Neural crest cell (in vitro differentiated cells): ENCODE data around the gene TRIM63. TPM values are rescaled to one million over a fixed set of nuclear protein-coding genes. Genes with fewer than 3 reads are reported as not detected.

ENCODE experiments used
- DNase-seq: peaks from one replicate; pipeline ENCODE4 v3.0.0; 2021; ENCODE audit warnings: low read depth, mixed read lengths, low spot score
- H3K27ac Mint-ChIP-seq: one replicate; pipeline ENCODE4 v1.8.0; 2021; ENCODE audit warnings: mild to moderate bottlenecking, mixed read lengths; ENCODE audit not compliant: unreplicated experiment
- H3K27me3 Mint-ChIP-seq: 2 replicates; pipeline ENCODE4 v1.8.0; 2021; ENCODE audit warnings: low read depth, mild to moderate bottlenecking, mixed read lengths
- H3K36me3 Mint-ChIP-seq: 2 replicates; pipeline ENCODE4 v1.8.0; 2021; ENCODE audit warnings: low read depth, mild to moderate bottlenecking, mixed read lengths
- H3K4me1 Mint-ChIP-seq: 2 replicates; pipeline ENCODE4 v1.8.0; 2021; ENCODE audit warnings: mixed read lengths
- H3K4me3 Mint-ChIP-seq: one replicate; pipeline ENCODE4 v1.8.0; 2021; ENCODE audit warnings: mild to moderate bottlenecking, mixed read lengths
- H3K9me3 Mint-ChIP-seq: 2 replicates; pipeline ENCODE4 v1.8.0; 2021; ENCODE audit warnings: mixed read lengths
- total RNA-seq: library from RNA; stranded (reverse); gene quantifications from 2 replicates; pipeline ENCODE4 v1.2.1, GENCODE V29; 2021
- TF ChIP-seq, protein P1 (sequence below): fragments of 200-600 bp; sonication (generic); conservative IDR thresholded peaks from 2 replicates; pipeline ENCODE4 v1.5.0; 2021; ENCODE audit warnings: antibody characterized with exemption, mild to moderate bottlenecking

The TRIM63 gene
- total RNA-seq, 1 donor from 2014 or later = not detected

DNA sequence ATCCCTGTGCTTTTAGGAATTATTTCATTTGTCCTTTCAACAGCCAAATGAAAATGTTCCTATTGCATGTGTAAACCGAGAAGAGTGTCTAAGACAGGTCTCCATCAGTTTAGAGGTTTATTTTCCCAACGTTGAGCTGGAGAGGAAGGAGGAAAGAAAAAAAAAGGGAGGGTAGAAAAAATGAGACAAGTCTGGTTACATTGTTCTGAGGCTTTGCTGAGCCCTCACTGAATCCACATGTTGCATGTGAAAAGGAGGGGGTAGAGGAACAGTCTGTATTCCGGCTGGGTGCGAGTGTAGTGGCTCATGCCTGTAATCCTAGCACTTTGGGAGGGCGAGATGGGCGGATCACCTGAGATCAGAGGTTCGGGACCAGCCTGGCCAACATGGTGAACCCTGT, 25.0 kb upstream of the TRIM63 start:
- no peak for DNase-seq
- TF ChIP-seq, protein P1, sequence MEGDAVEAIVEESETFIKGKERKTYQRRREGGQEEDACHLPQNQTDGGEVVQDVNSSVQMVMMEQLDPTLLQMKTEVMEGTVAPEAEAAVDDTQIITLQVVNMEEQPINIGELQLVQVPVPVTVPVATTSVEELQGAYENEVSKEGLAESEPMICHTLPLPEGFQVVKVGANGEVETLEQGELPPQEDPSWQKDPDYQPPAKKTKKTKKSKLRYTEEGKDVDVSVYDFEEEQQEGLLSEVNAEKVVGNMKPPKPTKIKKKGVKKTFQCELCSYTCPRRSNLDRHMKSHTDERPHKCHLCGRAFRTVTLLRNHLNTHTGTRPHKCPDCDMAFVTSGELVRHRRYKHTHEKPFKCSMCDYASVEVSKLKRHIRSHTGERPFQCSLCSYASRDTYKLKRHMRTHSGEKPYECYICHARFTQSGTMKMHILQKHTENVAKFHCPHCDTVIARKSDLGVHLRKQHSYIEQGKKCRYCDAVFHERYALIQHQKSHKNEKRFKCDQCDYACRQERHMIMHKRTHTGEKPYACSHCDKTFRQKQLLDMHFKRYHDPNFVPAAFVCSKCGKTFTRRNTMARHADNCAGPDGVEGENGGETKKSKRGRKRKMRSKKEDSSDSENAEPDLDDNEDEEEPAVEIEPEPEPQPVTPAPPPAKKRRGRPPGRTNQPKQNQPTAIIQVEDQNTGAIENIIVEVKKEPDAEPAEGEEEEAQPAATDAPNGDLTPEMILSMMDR = no peak
- Mint-ChIP-seq H3K36me3 (no peaks in the 10 kb centered on the region), H3K9me3 (peaks cover 3% of the 10 kb centered on the region), H3K27me3 (no peaks in the 10 kb centered on the region), H3K4me1 (peaks cover 41% of the 10 kb centered on the region), H3K27ac (no peak overlapping the region), H3K4me3 (no peak overlapping the region)

DNA sequence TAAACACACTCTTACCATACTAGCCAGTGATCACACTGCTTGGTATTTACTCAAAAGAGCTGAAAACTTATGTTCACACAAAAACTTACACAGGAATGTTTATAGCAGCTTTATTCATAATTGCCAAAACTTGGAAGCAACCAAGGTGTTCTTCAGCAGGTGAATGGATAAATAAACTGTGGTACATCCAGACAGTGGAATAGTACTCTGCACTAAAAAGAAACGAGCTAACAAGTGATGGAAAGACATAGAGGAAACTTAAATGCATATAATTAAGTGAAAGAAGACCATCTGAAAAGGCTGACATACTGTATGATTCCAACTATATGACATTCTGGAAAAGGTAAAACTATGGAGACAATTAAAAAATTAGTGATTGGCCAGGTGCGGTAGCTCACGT, 23.5 kb upstream of the TRIM63 start:
- Mint-ChIP-seq H3K36me3 (no peaks in the 10 kb centered on the region), H3K4me3 (no peak overlapping the region), H3K27me3 (no peaks in the 10 kb centered on the region), H3K27ac (no peak overlapping the region), H3K9me3 (peaks cover 3% of the 10 kb centered on the region), H3K4me1 (peaks cover 30% of the 10 kb centered on the region)
- no peak for DNase-seq
- TF ChIP-seq, protein P1 = no peak

DNA sequence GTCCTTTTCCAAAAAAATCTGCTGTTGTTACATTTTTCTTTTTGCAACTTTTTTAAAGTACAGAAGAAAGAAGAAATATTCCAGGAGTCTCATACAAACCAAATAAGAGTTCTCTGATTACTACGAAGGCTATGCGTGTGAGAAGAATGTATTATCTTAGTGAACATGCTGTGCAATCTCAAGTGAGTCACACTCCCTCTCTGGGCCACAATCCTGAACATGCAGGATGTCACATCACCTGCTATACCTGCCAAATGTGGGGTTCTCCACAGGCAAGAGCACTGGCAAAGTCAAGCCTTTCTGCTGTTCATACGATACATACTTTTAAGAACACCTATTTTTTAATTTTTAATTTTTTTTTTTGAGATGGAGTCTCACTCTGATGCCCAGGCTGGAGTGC, 21.7 kb upstream of the TRIM63 start:
- Mint-ChIP-seq H3K27me3 (peaks cover 13% of the 10 kb centered on the region), H3K36me3 (no peaks in the 10 kb centered on the region), H3K4me1 (peaks cover 16% of the 10 kb centered on the region), H3K27ac (no peak overlapping the region), H3K9me3 (peaks cover 3% of the 10 kb centered on the region), H3K4me3 (no peak overlapping the region)
- no peak for DNase-seq
- TF ChIP-seq, protein P1 = no peak

DNA sequence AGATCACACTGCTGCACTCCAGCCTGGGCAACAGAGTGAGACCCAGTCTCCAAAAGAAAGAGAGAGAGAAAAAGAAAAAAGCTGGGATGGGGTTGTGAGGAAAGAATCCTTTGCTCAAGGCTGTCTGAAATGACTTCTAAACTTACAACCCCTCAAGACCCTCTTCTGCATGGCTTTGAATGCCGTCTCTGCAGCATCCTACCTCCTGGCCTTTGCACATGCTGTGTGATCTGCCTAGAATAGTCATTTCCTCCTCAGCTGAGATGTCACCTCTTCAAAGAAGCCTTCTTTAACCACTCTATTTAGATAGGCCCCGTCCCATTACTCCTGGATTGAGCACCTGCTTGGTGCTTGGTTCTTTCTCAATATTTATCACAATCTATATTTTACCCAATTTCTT, 17.4 kb upstream of the TRIM63 start:
- DNase-seq = no peak
- H3K4me1 Mint-ChIP-seq = no peaks in the 10 kb centered on the region
- TF ChIP-seq, protein P1 = no peak
- no peaks in the 10 kb centered on the region for H3K9me3 Mint-ChIP-seq
- no peaks in the 10 kb centered on the region for H3K36me3 Mint-ChIP-seq
- no peak overlapping the region for H3K4me3 Mint-ChIP-seq
- no peak overlapping the region for H3K27ac Mint-ChIP-seq
- peaks cover 21% of the 10 kb centered on the region for H3K27me3 Mint-ChIP-seq

DNA sequence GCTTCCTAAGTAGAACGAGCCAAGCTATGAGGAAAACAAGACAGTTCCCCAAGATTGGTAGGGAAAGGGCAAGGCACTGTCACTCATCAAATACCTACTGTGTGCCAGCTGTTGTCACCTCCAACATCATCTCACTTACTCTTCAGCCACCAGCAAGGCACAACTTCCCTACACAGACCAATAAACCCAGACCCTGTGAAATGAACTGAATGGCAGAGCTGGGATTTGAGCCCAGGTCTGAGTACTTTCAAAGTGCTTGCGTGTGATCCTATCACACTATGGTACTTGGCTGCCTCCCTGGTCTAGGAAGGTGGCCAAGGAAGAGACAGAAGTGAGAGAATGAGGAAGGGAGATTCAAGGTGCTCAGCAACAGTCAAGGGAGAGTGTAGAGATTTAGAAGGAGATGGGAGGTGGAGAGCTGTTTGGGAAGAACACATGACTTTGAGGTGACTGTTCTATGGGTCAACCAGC, 16.7 kb upstream of the TRIM63 start:
- H3K4me3 Mint-ChIP-seq = no peak overlapping the region
- H3K36me3 Mint-ChIP-seq = no peaks in the 10 kb centered on the region
- peaks cover 21% of the 10 kb centered on the region for H3K27me3 Mint-ChIP-seq
- TF ChIP-seq, protein P1 = no peak
- no peaks in the 10 kb centered on the region for H3K9me3 Mint-ChIP-seq
- H3K4me1 Mint-ChIP-seq = peaks cover 4% of the 10 kb centered on the region
- no peak overlapping the region for H3K27ac Mint-ChIP-seq
- no peak for DNase-seq

DNA sequence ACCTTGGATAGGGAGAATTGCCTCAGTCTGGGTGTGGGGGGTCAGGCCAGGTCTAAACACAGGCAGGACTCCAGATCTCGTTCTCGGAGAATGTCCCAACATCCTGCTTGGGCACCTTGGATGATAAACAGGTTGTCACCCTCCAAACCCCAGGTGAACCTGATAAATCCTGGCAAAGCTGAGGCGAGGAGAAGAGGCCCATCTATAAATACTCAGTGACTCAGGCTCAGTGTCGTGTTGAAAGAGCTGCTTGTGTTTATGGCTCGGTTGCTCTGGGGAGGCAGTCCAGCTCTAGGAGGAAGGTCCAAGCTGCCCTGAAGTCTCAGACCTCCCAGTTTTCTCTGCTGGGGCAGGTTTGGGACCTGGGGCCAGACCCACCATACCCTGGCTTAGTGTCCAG, 15.8 kb upstream of the TRIM63 start:
- DNase-seq = no peak
- no peak overlapping the region for H3K4me3 Mint-ChIP-seq

More for the DNA sequence above, 15.8 kb upstream of the TRIM63 start:
- Mint-ChIP-seq H3K27ac (no peak overlapping the region), H3K9me3 (no peaks in the 10 kb centered on the region), H3K36me3 (no peaks in the 10 kb centered on the region), H3K27me3 (peaks cover 21% of the 10 kb centered on the region), H3K4me1 (peaks cover 13% of the 10 kb centered on the region)
- TF ChIP-seq, protein P1 = no peak
